Urothelium cell line (cell line): ENCODE measurements around the gene HSF2BP.
"Not testable (repeated sequence)": the region's sequence is repeated elsewhere in the genome, so short reads cannot be mapped to it uniquely, and the experiment has no call there.

Experiments used
- DNase-seq: peaks from one replicate; pipeline ENCODE4 v3.0.0; 2011; ENCODE audit warnings: low spot score, mixed read lengths
- FAIRE-seq: peaks from 2 replicates; lab custom pipeline; 2011; peaks lifted over from hg19 to GRCh38; lab: Jason Lieb, UNC

HSF2BP gene

GRCh38 chr21:43485016-43485415 lies 174.3 kb downstream of the HSF2BP start:
- not testable (repeated sequence) for FAIRE-seq, DNase-seq

GRCh38 chr21:43479197-43479596 lies 180.1 kb downstream of the HSF2BP start:
- not testable (repeated sequence) for FAIRE-seq, DNase-seq
